Endodermal cell (in vitro differentiated cells): ENCODE measurements around the gene NEUROG1. TPM values are rescaled to one million over a fixed set of nuclear protein-coding genes. Genes with fewer than 3 reads are reported as not detected.
"Not testable (repeated sequence)": the region's sequence is repeated elsewhere in the genome, so short reads cannot be mapped to it uniquely, and the experiment has no call there.

Experiments used
- DNase-seq: peaks from one replicate; pipeline ENCODE4 v3.0.0-alpha.2; 2017
- H3K27ac ChIP-seq: 2 replicates; pipeline ENCODE4 v1.5.1; 2013; ENCODE audit warnings: mild to moderate bottlenecking, low read depth, low read length, moderate library complexity
- H3K27me3 ChIP-seq: 2 replicates; pipeline ENCODE4 v1.6.1; 2013; ENCODE audit warnings: mild to moderate bottlenecking, low read length, moderate library complexity; ENCODE audit not compliant: insufficient read depth, control insufficient read depth, poor library complexity, severe bottlenecking
- H3K36me3 ChIP-seq: 2 replicates; pipeline ENCODE4 v1.7.0; 2013; ENCODE audit warnings: mild to moderate bottlenecking, low read length, moderate library complexity; ENCODE audit not compliant: control insufficient read depth, insufficient read depth
- H3K4me1 ChIP-seq: one replicate; pipeline ENCODE4 v1.7.0; 2013; ENCODE audit warnings: low read length; ENCODE audit not compliant: control insufficient read depth, insufficient read depth
- H3K4me3 ChIP-seq: 2 replicates; pipeline ENCODE4 v1.5.1; 2013; ENCODE audit warnings: mild to moderate bottlenecking, low read length, moderate library complexity
- H3K9ac ChIP-seq: 2 replicates; pipeline ENCODE4 v1.6.1; 2013; ENCODE audit warnings: mild to moderate bottlenecking, low read length, moderate library complexity; ENCODE audit not compliant: poor library complexity, severe bottlenecking; ENCODE audit errors: extremely low read depth
- H3K9me3 ChIP-seq: 2 replicates; pipeline ENCODE4 v1.6.1; 2013; ENCODE audit warnings: mild to moderate bottlenecking, low read length, moderate library complexity; ENCODE audit not compliant: control insufficient read depth
- H3K27ac Mint-ChIP-seq: 2 replicates; pipeline ENCODE4 v1.8.0; 2020; ENCODE audit warnings: mixed read lengths
- H3K27me3 Mint-ChIP-seq: 2 replicates; pipeline ENCODE4 v1.8.0; 2021; ENCODE audit warnings: mild to moderate bottlenecking, mixed read lengths; ENCODE audit not compliant: insufficient read depth
- H3K36me3 Mint-ChIP-seq: 2 replicates; pipeline ENCODE4 v1.8.0; 2020; ENCODE audit warnings: low read depth, mixed read lengths
- H3K4me1 Mint-ChIP-seq: 2 replicates; pipeline ENCODE4 v1.8.0; 2020; ENCODE audit warnings: mixed read lengths
- H3K4me3 Mint-ChIP-seq: 2 replicates; pipeline ENCODE4 v1.8.0; 2020; ENCODE audit warnings: mild to moderate bottlenecking, moderate library complexity, mixed read lengths
- H3K9me3 Mint-ChIP-seq: 2 replicates; pipeline ENCODE4 v1.8.0; 2020; ENCODE audit warnings: mild to moderate bottlenecking, mixed read lengths
- CTCF ChIP-seq: fragments of 200-600 bp; sonication (generic); conservative IDR thresholded peaks from 2 replicates; pipeline ENCODE4 v1.5.0; 2021; ENCODE audit warnings: antibody characterized with exemption, mild to moderate bottlenecking
- WGBS, 2 experiments: methylation state at CpG; one replicate each; pipeline versions ENCODE4 v1.1.5 to v1.1.7; 2013; ENCODE audit warnings: missing lambda C conversion rate in 2 of 2, mixed read lengths in 1 of 2; ENCODE audit not compliant: insufficient coverage in 1 of 2, insufficient read length in 1 of 2; 5-methylcytosine and 5-hydroxymethylcytosine counted together
- total RNA-seq, 2 donors: library from RNA; stranded (reverse); fragmentation: NEBNext Ultra II Directional in 1 of 2; extraction: Animal tissue kit (Norgen Biotek cat#: 25700) in 1 of 2; gene quantifications; 2 replicates in 1 of 2; 3 replicates in 1 of 2; pipeline ENCODE4 v1.2.1, GENCODE V29; 2021

The NEUROG1 gene
- total RNA-seq, 2 donors from 2014 or later, result not detected

- DNase-seq, result no peak
- Histone ChIP-seq H3K4me3 (no peak overlapping the region), H3K27ac (no peak overlapping the region), H3K9ac (no peak overlapping the region), H3K9me3 (peaks cover 13% of the 10 kb centered on the region), H3K27me3 (peaks cover 100% of the 10 kb centered on the region), H3K36me3 (no peaks in the 10 kb centered on the region), H3K4me1 (no peaks in the 10 kb centered on the region)
- WGBS, 2 experiments, result 9% methylated on average over 3 of the region's 3 CpGs; no CpG with 5 or more reads in 1 of the 2 experiments
- Mint-ChIP-seq H3K9me3 (peaks cover 31% of the 10 kb centered on the region), H3K4me3 (no peak overlapping the region), H3K27me3 (peaks cover 100% of the 10 kb centered on the region), H3K4me1 (peaks cover 16% of the 10 kb centered on the region), H3K27ac (no peak overlapping the region), H3K36me3 (no peaks in the 10 kb centered on the region)
- TF ChIP-seq CTCF, result no peak
These were observed 2.0 kb downstream of the NEUROG1 start for GRCh38 chr5:135533794-135534193.

- Mint-ChIP-seq H3K4me1 (peaks cover 16% of the 10 kb centered on the region), H3K27ac (no peak overlapping the region), H3K27me3 (peaks cover 100% of the 10 kb centered on the region), H3K9me3 (peaks cover 27% of the 10 kb centered on the region), H3K36me3 (no peaks in the 10 kb centered on the region), H3K4me3 (no peak overlapping the region)
- no peaks in the 10 kb centered on the region for H3K36me3 ChIP-seq
- DNase-seq, result no peak
- no peak for TF ChIP-seq CTCF
- H3K9me3 ChIP-seq, result peaks cover 13% of the 10 kb centered on the region
- H3K27ac ChIP-seq, result no peak overlapping the region
- H3K27me3 ChIP-seq, result peaks cover 100% of the 10 kb centered on the region
- H3K4me3 ChIP-seq, result no peak overlapping the region
- no peak overlapping the region for H3K9ac ChIP-seq
- H3K4me1 ChIP-seq, result no peaks in the 10 kb centered on the region
- 20% methylated on average over 1 of the region's 3 CpGs; no CpG with 5 or more reads in 1 of the 2 experiments for WGBS, 2 experiments
These were observed 2.4 kb downstream of the NEUROG1 start for GRCh38 chr5:135533334-135533733.

DNA sequence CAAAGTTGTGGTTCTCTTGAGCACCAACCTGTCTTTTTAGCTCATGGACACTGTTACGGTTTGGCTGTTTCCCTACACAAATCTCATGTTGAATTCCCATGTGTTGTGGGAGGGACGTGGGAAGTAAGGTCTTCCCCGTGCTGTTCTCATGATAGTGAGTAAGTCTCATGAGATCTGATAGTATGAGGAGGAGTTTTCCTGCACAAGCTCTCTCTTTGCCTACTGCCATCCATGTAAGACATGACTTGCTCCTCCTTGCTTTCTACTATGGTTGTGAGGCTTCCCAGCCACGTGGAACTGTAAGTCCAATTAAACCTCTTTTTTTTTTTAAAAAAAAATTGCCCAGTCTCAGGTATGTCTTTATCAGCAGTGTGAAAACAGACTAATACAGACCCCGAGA is 6.2 kb downstream of the NEUROG1 start:
- 58 to 74% methylated on average over 3 to 5 of the region's 5 CpGs for WGBS, 2 experiments
- H3K4me3 ChIP-seq, H3K9me3 ChIP-seq, H3K4me1 ChIP-seq, H3K4me1 Mint-ChIP-seq, H3K36me3 ChIP-seq, H3K36me3 Mint-ChIP-seq, H3K27ac Mint-ChIP-seq, H3K4me3 Mint-ChIP-seq, H3K27ac ChIP-seq, H3K9ac ChIP-seq, DNase-seq: not testable (repeated sequence)
- Mint-ChIP-seq H3K27me3 (peaks cover 100% of the 10 kb centered on the region), H3K9me3 (peaks cover 14% of the 10 kb centered on the region)
- H3K27me3 ChIP-seq, result peaks cover 100% of the 10 kb centered on the region

DNA sequence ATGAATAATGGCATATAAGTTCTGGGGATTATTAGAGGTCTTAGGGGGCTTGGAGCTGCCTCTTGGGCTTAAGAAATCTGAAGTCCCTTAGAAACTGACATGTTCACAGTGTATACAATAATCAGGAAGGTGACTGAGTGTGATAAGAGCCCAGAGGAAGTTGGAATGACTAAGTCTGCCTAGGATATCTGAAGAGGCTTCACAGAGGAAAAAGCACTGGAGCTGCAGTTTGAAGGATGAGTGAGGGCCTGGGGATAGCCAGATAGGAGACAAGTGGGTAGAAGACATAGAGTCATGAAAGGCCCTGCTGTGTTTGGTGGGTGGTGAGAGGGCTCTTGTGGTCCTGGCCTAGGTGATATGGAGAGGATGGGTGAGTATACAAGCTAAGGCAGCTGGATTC is 8.8 kb downstream of the NEUROG1 start:
- no peak for TF ChIP-seq CTCF
- Histone ChIP-seq H3K4me1 (no peaks in the 10 kb centered on the region), H3K36me3 (no peaks in the 10 kb centered on the region), H3K9me3 (peaks cover 8% of the 10 kb centered on the region), H3K9ac (no peak overlapping the region), H3K27ac (no peak overlapping the region), H3K27me3 (peaks cover 94% of the 10 kb centered on the region), H3K4me3 (no peak overlapping the region)
- no peak for DNase-seq
- H3K4me1 Mint-ChIP-seq, result no peaks in the 10 kb centered on the region
- peaks cover 35% of the 10 kb centered on the region for H3K9me3 Mint-ChIP-seq
- H3K4me3 Mint-ChIP-seq, result no peak overlapping the region
- H3K36me3 Mint-ChIP-seq, result peaks cover 4% of the 10 kb centered on the region
- no peak overlapping the region for H3K27ac Mint-ChIP-seq
- H3K27me3 Mint-ChIP-seq, result peaks cover 100% of the 10 kb centered on the region
